A673 (cell line): ENCODE results near the gene ENOX1. TPM values are rescaled to one million over a fixed set of nuclear protein-coding genes. Genes with fewer than 3 reads are reported as not detected.

ENCODE experiments used
- BruUV-seq: library from RNA; stranded (reverse); fragments of 400-500 nt; replicated peaks from 2 replicates; lab custom pipeline; 2021; lab: Mats Ljungman, UMichigan
- CTCF ChIA-PET: fragments of 300-600 bp; sonication (Branson Sonifier 250); formaldehyde crosslinking; loops from one replicate; lab custom pipeline; 2022; ENCODE audit warnings: antibody characterized with exemption; lab: Charles Lee
- POLR2A ChIA-PET: fragments of 300-600 bp; sonication (Branson Sonifier 250); formaldehyde crosslinking; loops from one replicate; lab custom pipeline; 2022; ENCODE audit warnings: antibody characterized with exemption; ENCODE audit not compliant: low non-redundant PET; lab: Charles Lee
- DNase-seq: peaks from one replicate; pipeline ENCODE4 v3.0.0-alpha.2; 2015; ENCODE audit warnings: low spot score
- H3K27ac ChIP-seq: fragments of 200-600 bp; sonication (generic); 2 replicates; pipeline ENCODE4 v1.5.1; 2016; ENCODE audit warnings: mixed run types, low read depth, mild to moderate bottlenecking, mixed read lengths, antibody characterized with exemption, low read length; ENCODE audit not compliant: poor library complexity, severe bottlenecking
- H3K27me3 ChIP-seq: fragments of 200-600 bp; sonication (generic); replicated peaks from 2 replicates; pipeline ENCODE4 v1.6.1; 2017; ENCODE audit warnings: mixed run types, low read depth, mild to moderate bottlenecking, mixed read lengths, antibody characterized with exemption, low read length; ENCODE audit not compliant: insufficient read depth, poor library complexity
- H3K36me3 ChIP-seq: fragments of 200-600 bp; sonication (generic); 2 replicates; pipeline ENCODE4 v1.6.1; 2016; ENCODE audit warnings: mixed run types, mild to moderate bottlenecking, mixed read lengths, antibody characterized with exemption, low read length; ENCODE audit not compliant: insufficient read depth, poor library complexity, severe bottlenecking
- H3K4me1 ChIP-seq: fragments of 200-600 bp; sonication (generic); 2 replicates; pipeline ENCODE4 v1.6.1; 2017; ENCODE audit warnings: mixed run types, mild to moderate bottlenecking, mixed read lengths, antibody characterized with exemption, low read length; ENCODE audit not compliant: insufficient read depth, poor library complexity, severe bottlenecking
- H3K4me3 ChIP-seq: fragments of 200-600 bp; sonication (generic); 2 replicates; pipeline ENCODE4 v1.5.1; 2016; ENCODE audit warnings: low read depth, mixed run types, mild to moderate bottlenecking, mixed read lengths, low read length; ENCODE audit not compliant: poor library complexity, severe bottlenecking
- H3K9me3 ChIP-seq: fragments of 200-600 bp; sonication (generic); 2 replicates; pipeline ENCODE4 v1.6.1; 2016; ENCODE audit warnings: mixed run types, low read depth, mild to moderate bottlenecking, mixed read lengths, antibody characterized with exemption, low read length; ENCODE audit not compliant: poor library complexity, severe bottlenecking
- CTCF ChIP-seq: fragments of 300-800, 200-600 bp; sonication (generic); conservative IDR thresholded peaks from 2 replicates; pipeline ENCODE4 v1.5.1; 2017; ENCODE audit warnings: low read depth, mild to moderate bottlenecking, antibody characterized with exemption, low read length, moderate library complexity, mixed read lengths
- EZH2 ChIP-seq: fragments of 200-600 bp; sonication (generic); IDR thresholded peaks from 2 replicates; pipeline ENCODE4 v1.6.1; 2017; ENCODE audit warnings: borderline replicate concordance, low read depth, mild to moderate bottlenecking, mixed read lengths, antibody characterized with exemption, low read length; ENCODE audit not compliant: poor library complexity, severe bottlenecking
- intact Hi-C: fragments of 100-400 bp; cut with micrococcal nuclease; formaldehyde crosslinking; loops from one replicate; pipeline ENCODE4 v1.10.0; 2022; ENCODE audit not compliant: unreplicated experiment
- total RNA-seq: library from RNA; stranded (reverse); gene quantifications from 2 replicates; pipeline ENCODE4 v1.2.3, GENCODE V29; 2021

The ENOX1 gene
- total RNA-seq, 1 experiment from 2014 or later = 4.4 TPM

- Histone ChIP-seq H3K27me3 (no peaks in the 10 kb centered on the region), H3K27ac (no peak overlapping the region), H3K4me1 (no peaks in the 10 kb centered on the region), H3K36me3 (no peaks in the 10 kb centered on the region), H3K9me3 (no peaks in the 10 kb centered on the region), H3K4me3 (no peak overlapping the region)
- BruUV-seq = no TSS peak
- ChIA-PET POLR2A (no interaction called here), CTCF (no interaction called here)
- DNase-seq = no peak
- no peak for TF ChIP-seq EZH2
- TF ChIP-seq CTCF = no peak
- intact Hi-C loops = no loop called here
Observed at GRCh38 chr13:43522788-43523187, 264.0 kb downstream of the ENOX1 start.

- intact Hi-C loops = no loop called here
- no TSS peak for BruUV-seq
Observed at GRCh38 chr13:43520351-43520750, 266.4 kb downstream of the ENOX1 start.

GRCh38 chr13:43518833-43519232 lies 267.9 kb downstream of the ENOX1 start:
- ChIA-PET POLR2A (interaction anchor here (0.6 kb wide), 1 partner anchor 686 kb away, joined by 3 read pairs; no protein-coding TSS in a partner anchor), CTCF (no interaction called here)
- Histone ChIP-seq H3K4me3 (no peak overlapping the region), H3K9me3 (no peaks in the 10 kb centered on the region), H3K36me3 (no peaks in the 10 kb centered on the region), H3K27me3 (no peaks in the 10 kb centered on the region), H3K4me1 (no peaks in the 10 kb centered on the region), H3K27ac (no peak overlapping the region)
- intact Hi-C loops = no loop called here
- TF ChIP-seq EZH2 (no peak), CTCF (no peak)
- no TSS peak for BruUV-seq
- DNase-seq = no peak

More at GRCh38 chr13:43520351-43520750, 266.4 kb downstream of the ENOX1 start:
- H3K9me3 ChIP-seq = no peaks in the 10 kb centered on the region
- no peaks in the 10 kb centered on the region for H3K36me3 ChIP-seq
- no peak overlapping the region for H3K4me3 ChIP-seq
- DNase-seq = no peak
- no peaks in the 10 kb centered on the region for H3K27me3 ChIP-seq
- TF ChIP-seq EZH2 = no peak
- no peak for TF ChIP-seq CTCF
- ChIA-PET CTCF (no interaction called here), POLR2A (no interaction called here)
- H3K4me1 ChIP-seq = no peaks in the 10 kb centered on the region
- H3K27ac ChIP-seq = no peak overlapping the region
